ENCODE results near the gene EML6.

- TF ChIP-seq CTCF (IDR thresholded peaks at IDR 0.05) (no peak), POLR2A (IDR thresholded peaks at IDR 0.05) (no peak)
Observed at GRCh38 chr2:54706622-54707021, 16.8 kb upstream of the EML6 start.
